GM18519 (cell line): Measurements from ENCODE around the gene SMIM1.

Experiments used
- ATAC-seq: cut with Tn5 transposase; IDR thresholded peaks from one replicate; pipeline ENCODE4 v1.9.1; 2021; ENCODE audit warnings: mild to moderate bottlenecking, moderate library complexity; ENCODE audit not compliant: unreplicated experiment, low FRiP score

Gene SMIM1

GRCh38 chr1:3753656-3754454 is 18.7 kb upstream of the SMIM1 start:
- ATAC-seq, result no peak

DNA sequence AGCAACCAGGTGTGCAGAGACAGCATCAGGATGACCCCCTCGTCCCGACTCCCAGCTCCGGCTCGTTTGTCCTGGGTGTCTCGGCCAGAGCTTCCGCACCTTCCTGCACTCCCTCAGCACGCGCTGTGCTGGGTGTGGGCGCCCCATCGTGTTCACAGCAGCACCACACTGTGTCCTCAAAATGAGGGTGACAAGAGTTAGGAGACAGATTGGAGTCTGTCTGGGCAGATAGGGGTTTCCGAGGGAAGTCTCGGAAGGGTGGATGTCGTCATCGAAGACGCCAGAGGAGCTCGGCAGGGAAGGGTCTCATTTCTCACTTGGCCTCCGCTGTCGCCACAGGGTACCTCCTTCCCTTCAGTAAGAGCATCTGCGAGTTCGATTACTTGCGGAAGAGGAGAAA is 16.2 kb upstream of the SMIM1 start:
- no peak for ATAC-seq

- ATAC-seq, result no peak
Observed at GRCh38 chr1:3759164-3759563, 13.4 kb upstream of the SMIM1 start.

DNA sequence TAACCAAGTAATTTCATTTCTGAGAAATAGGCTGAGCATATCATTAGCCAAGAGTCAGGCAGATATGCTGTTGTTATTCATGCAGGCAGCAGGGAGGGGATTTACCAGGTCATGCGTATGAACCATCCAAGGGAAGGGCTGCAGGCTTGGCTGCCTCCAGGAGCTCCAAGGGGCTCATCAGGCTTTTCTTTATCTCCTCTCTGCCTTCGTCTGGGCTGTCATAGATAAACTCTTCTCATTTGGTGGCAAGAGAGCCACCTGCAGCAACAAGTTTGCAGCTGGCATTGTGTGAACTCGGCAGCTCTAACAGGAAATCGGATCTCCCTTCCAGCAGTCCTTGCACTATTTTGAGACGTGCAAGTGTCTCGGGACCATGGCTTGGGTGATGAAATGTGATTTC is 12.8 kb upstream of the SMIM1 start:
- no peak for ATAC-seq

GRCh38 chr1:3761296-3762010 is 11.1 kb upstream of the SMIM1 start:
- no peak for ATAC-seq

- ATAC-seq, result no peak
Observed at GRCh38 chr1:3762151-3762872, 10.2 kb upstream of the SMIM1 start.

GRCh38 chr1:3762873-3763228 is 9.7 kb upstream of the SMIM1 start:
- ATAC-seq, result no peak

- no peak for ATAC-seq
Observed at GRCh38 chr1:3763351-3764125, 9.0 kb upstream of the SMIM1 start.

DNA sequence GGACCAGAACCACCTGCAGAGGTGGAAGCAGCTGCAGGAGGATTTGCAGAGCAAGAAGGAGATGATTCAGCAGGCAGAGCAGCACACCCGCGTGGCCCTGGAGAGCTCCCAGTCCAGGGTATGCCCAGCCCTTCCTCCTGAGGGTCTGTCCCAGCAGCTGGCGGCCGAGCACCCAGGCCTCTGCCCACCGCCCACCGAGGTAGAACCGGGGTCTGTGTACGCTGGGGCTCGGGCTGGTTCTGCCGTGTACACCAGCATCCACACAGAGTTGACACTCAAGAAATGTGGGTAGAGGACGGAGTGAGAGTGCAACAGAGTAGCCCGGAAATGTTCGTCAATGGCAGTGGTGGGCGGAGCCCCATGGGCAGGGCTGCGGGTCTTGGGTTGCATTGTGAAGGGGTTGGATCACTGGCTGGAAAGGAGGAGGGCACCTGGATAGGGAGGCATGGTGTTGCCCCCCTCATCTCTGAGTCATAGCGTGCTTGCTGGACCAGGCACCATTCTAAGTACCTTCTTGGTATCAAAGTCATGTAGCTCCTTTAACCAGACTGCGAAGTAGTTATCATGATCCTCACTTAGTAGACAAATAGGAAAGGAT is 5.1 kb upstream of the SMIM1 start:
- no peak for ATAC-seq

- no peak for ATAC-seq
Observed at GRCh38 chr1:3768811-3769390, 3.6 kb upstream of the SMIM1 start.

GRCh38 chr1:3770047-3770765 is 2.3 kb upstream of the SMIM1 start:
- ATAC-seq, result no peak

- ATAC-seq, result no peak
Observed at GRCh38 chr1:3771108-3772026, 1.2 kb upstream of the SMIM1 start.

DNA sequence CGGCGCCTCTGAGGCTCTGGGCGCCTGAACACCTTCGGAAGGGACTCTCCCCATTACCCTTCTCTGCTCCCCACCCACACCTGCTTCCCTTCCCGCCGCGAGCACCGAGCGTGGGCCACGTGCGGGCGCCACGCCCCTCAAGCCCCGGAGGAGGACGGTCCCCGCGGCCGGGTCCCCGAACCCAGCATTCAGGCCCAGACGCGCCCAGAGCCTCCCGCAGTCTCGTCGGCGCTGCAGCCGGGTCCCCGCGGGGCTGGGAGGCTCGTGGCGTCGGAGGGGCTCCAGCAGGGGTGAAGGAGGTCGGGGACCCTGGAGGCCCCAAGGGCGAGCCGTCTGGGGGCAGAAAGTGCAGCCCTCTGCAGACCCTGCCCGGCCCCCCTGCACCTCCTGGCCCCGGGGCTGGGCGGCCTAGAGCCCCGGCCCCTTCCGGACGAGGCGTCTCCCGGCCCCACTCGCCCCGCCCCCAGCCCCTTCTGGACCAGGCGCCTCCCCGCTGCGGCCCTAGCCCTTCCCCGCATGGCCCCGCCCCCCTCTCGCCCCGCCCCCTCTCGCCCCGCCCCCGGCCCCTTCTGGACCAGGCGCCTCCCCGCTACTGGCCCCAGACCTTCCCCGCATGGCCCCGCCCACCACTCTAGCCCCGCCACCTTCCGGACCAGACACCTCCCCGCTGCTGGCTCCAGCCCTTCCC is 378 bp upstream of the SMIM1 start:
- no peak for ATAC-seq

DNA sequence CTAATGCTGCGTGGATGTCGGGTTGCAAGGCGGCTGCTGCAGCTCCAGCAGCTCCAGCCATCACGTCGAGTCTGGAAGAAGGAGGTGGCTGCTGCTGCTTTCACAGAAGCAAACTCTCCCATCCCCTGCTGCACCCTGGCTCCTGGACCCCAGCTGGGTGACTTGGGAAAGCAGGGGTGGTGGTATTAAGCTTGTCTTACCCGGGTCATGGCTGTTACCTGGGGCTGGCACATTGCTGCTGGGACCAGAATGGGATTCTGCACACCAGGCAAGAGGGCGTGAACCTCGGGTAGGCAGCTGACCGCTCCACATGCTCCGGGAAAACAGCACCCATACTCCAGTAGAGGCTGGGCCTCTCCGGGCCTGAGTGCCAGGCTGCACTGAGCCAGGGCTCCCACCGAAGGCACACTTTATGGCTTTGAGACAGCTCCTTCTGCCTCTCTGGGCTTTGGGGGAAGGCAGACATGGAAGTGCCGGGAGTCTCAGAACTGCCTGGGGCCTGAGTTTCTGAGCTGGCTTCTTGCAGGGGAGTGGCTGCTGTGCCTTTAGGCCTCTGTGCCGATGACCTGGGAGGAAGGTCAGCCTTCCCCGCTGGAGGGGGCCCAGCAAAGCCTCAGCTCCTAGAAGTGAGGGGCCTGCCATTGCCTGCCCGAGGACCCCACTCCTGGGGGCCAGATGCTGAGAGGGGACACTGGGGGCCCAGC is 1.2 kb downstream of the SMIM1 start:
- ATAC-seq, result no peak

DNA sequence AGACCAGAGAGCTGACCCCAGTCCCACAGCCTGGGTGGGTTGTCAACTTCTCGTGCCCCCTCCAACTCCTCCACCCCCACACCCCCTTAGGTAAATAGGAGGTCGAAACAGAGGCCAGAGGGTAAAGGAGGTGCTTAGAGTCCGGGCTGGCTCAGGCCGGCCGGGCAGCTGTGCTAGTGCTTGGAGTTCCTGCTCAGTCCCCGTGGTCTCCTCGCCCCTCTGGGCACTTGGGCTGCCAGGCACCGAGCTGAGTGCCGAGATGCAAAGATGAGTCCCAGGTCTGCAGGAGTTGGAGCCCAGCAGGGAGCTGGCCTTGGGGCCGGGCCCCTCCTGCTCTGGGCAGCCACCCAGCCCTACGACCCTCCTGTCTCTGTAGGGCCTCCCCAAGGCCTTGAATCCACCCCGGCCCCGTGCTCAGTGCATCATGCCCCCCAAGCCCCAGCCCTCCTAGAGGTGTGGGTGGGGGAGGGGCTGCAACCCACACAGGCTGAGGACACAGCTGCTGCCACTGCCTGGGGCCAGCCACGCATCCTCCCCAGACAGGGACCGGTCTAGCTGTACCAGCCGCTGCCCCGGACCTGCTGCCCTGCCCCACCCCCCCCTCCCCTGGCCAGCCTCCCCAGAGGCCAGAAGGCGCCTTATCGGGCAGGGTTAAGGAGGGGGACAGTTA is 1.9 kb downstream of the SMIM1 start:
- no peak for ATAC-seq

DNA sequence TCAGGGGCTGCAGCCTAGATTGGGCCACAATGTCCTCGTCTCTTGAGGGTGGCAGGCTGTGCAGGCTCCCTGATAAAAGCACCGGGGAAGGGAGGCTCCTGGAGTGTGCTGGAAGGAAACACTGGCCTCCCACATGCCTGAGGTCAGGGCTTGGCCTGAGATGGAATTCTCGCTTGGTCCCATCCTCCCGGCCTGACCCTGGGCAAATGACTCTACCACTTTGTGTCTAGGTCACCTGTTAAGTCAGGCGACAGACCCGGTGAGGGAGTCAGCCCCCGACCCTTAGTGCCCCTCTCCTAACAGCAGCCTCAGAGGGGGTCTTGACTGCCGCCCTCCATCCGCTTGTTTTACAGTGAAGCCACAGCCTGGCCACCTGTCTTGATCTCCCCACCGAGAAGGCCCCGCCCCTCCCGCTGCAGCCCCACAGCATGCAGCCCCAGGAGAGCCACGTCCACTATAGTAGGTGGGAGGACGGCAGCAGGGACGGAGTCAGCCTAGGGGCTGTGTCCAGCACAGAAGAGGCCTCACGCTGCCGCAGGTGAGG is 2.5 kb downstream of the SMIM1 start:
- no peak for ATAC-seq
